ENCODE data around the gene ART3.

The ART3 gene

DNA sequence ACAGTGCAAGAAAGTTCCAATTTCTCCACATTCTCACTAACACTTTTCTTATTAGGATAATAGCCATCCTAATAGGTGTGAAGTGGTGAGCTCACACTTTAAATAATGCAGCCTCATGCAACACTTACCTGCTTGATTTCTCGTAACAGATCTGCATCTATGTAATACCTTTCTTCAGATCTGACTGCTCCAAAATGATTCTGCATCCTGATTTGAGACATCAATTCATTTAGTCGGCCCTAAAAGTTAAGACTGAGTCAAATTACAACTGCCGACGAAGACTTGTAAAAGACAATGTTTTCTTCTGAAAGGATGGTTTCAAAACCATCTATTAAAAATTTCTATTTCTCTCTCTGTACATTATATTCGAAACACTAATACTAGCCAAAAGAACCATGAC, 43.0 kb downstream of the ART3 start:
- DNase-seq (ENCODE audit: low read depth): no peak
- TF ChIP-seq, protein P1, sequence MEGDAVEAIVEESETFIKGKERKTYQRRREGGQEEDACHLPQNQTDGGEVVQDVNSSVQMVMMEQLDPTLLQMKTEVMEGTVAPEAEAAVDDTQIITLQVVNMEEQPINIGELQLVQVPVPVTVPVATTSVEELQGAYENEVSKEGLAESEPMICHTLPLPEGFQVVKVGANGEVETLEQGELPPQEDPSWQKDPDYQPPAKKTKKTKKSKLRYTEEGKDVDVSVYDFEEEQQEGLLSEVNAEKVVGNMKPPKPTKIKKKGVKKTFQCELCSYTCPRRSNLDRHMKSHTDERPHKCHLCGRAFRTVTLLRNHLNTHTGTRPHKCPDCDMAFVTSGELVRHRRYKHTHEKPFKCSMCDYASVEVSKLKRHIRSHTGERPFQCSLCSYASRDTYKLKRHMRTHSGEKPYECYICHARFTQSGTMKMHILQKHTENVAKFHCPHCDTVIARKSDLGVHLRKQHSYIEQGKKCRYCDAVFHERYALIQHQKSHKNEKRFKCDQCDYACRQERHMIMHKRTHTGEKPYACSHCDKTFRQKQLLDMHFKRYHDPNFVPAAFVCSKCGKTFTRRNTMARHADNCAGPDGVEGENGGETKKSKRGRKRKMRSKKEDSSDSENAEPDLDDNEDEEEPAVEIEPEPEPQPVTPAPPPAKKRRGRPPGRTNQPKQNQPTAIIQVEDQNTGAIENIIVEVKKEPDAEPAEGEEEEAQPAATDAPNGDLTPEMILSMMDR (IDR thresholded peaks at IDR 0.05; ENCODE audit: low read length, missing control alignments): no peak
- H3K4me3 ChIP-seq (replicated peaks; ENCODE audit: low read depth, low read length): no peak overlapping the region

GRCh38 chr4:76120199-76120598, 45.7 kb downstream of the ART3 start:
- no peak overlapping the region for H3K4me3 ChIP-seq (replicated peaks; ENCODE audit: low read depth, low read length)
- DNase-seq (ENCODE audit: low read depth): no peak
- TF ChIP-seq, protein P1 (IDR thresholded peaks at IDR 0.05; ENCODE audit: low read length, missing control alignments): no peak

DNA sequence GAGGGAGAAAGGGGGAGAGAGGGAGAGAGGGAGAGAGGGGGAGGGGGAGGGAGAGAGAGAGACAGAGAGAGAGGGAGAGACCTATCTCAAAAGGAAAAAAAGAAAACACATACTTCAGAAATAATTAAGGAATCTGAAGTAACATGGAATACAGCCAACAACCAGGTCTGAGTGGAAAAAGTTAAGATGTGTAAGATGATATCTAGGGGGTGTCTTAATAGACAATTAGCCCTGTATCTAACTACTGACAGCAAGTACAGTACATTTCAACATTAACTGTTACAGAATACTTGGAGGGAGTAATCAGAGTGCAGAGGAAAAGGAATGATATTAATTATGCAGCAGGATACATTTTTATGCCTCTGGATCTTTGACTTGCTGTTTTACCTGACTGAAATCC, 51.3 kb downstream of the ART3 start:
- TF ChIP-seq, protein P1 (IDR thresholded peaks at IDR 0.05; ENCODE audit: low read length, missing control alignments): no peak
- no peak for DNase-seq (ENCODE audit: low read depth)
- no peak overlapping the region for H3K4me3 ChIP-seq (replicated peaks; ENCODE audit: low read depth, low read length)

GRCh38 chr4:76127754-76128153, 53.2 kb downstream of the ART3 start:
- TF ChIP-seq, protein P1 (IDR thresholded peaks at IDR 0.05; ENCODE audit: low read length, missing control alignments): no peak
- no peak for DNase-seq (ENCODE audit: low read depth)
- no peak overlapping the region for H3K4me3 ChIP-seq (replicated peaks; ENCODE audit: low read depth, low read length)

DNA sequence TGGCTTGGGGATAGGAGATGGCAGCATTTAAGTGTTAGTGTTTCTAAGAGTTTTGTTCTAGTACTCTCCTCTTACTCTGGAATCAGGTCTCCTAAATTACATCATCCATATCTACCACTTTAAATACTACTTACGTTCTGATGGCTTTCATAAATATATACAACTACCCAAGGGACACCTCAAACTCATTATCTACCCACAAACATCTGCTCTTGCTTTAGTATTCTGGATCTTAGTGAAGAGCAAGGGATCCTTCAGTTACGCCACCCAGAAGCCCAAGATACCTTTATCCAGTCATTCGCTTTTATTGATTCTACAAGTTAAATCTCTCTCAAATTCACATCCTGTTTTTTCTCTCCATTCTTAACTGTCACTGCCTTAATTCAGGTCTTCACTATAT, 66.7 kb downstream of the ART3 start:
- no peak overlapping the region for H3K4me3 ChIP-seq (replicated peaks; ENCODE audit: low read depth, low read length)
- TF ChIP-seq, protein P1 (IDR thresholded peaks at IDR 0.05; ENCODE audit: low read length, missing control alignments): no peak
- DNase-seq (ENCODE audit: low read depth): no peak

DNA sequence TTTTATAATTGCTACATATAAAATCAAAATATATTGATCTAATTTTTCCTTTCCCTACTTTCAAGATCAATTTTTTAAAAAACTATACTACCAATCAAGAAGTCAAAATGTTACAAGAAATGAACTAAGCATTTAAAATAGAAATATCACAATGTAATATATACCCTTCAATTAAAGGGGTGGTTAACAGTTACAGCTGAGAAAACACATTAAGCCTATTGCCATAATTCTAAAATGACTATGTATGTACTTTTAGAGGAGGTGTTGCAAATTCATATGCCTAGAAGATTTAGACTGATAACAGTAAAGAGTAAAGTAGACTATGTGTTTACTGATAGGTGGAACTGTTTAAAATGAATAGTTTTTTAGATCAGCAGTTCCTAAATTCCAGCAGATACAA, 70.0 kb downstream of the ART3 start:
- no peak for DNase-seq (ENCODE audit: low read depth)
- TF ChIP-seq, protein P1 (IDR thresholded peaks at IDR 0.05; ENCODE audit: low read length, missing control alignments): no peak
- H3K4me3 ChIP-seq (replicated peaks; ENCODE audit: low read depth, low read length): no peak overlapping the region

GRCh38 chr4:76147454-76148141, 73.1 kb downstream of the ART3 start:
- DNase-seq (ENCODE audit: low read depth): peak; percentile 78
- TF ChIP-seq, protein P1 (IDR thresholded peaks at IDR 0.05; ENCODE audit: low read length, missing control alignments): no peak
- peak overlapping the region; percentile 81 for H3K4me3 ChIP-seq (replicated peaks; ENCODE audit: low read depth, low read length)
